GM21423 (cell line): ENCODE results near the gene LRCH1.
A peak's percentile ranks its signal among the peaks of the same experiment; 100 is the strongest.

Experiments used
- ATAC-seq: cut with Tn5 transposase; IDR thresholded peaks from one replicate; pipeline ENCODE4 v1.9.1; 2021; ENCODE audit warnings: mild to moderate bottlenecking, moderate library complexity; ENCODE audit not compliant: unreplicated experiment

The LRCH1 gene

GRCh38 chr13:46782066-46782465 lies 229.1 kb downstream of the LRCH1 start:
- no peak for ATAC-seq

GRCh38 chr13:46782691-46783090 lies 229.7 kb downstream of the LRCH1 start:
- ATAC-seq, result no peak

- no peak for ATAC-seq
Measured at GRCh38 chr13:46783504-46783903, 230.5 kb downstream of the LRCH1 start.

- ATAC-seq, result no peak
Measured at GRCh38 chr13:46795321-46795720, 242.4 kb downstream of the LRCH1 start.

- no peak for ATAC-seq
Measured at GRCh38 chr13:46796129-46796514, 243.2 kb downstream of the LRCH1 start.

- ATAC-seq, result peak; percentile 93
Measured at GRCh38 chr13:46796515-46797474, 243.8 kb downstream of the LRCH1 start, which contains the start of gene ESD. Gene ESD (minus strand): TSS chr13:46797161. CDS start chr13:46791413, 5,748 bp downstream.

DNA sequence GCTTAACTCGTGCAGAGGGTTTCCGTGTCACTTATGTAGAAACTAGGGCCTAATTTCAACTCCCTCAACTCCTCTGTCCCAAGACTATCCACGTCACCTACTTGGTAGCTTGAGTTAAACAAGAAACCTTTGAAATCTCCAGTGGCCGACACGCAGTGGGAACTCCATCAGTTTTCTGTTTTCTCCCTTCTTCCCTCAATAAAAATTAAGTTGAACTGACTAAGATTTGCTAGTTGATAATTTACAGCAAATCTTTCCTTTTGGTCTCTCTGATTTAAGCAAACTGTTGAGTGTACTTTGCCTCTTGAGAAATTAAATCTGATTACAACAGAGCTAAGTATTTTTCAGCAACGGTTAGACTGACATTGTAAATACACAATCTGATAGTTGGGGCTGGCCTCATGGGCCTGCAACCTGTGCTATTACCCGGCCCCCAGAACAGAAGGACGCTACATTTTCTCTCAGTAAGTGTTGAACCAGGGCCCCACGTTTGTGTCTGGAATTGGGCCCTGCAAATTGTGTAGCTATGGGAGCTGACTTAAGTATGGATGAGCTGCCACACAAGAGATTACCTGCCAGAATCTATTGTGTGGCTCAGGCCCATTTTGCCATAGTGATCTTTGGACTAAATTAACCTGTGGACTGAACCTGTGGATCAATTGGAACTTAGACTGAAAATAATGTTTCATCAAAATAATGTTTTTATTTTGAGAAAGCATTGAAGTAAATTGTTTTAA lies 244.7 kb downstream of the LRCH1 start:
- ATAC-seq, result no peak

GRCh38 chr13:46799139-46799538 lies 246.2 kb downstream of the LRCH1 start:
- ATAC-seq, result no peak

DNA sequence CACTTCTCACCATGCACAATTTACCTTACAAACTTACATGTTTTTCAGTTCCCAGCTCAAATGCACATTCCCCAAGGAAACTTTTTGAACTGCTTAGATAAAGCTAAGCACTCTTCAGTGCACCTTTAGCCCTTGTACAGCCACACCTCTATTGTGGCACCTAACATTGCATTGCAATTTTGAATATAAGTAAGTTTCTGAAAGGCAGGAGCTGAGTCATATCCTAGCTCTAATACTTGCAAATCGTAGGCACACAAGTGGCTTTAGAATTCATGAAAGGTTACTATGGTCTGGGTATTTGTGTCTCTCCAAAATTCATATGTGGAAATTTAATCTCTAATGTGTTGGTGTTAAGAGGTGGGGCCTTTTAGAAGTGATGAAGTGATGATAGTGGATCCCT lies 248.9 kb downstream of the LRCH1 start:
- no peak for ATAC-seq
